Central memory CD8-positive, alpha-beta T cell (primary cell): ENCODE measurements around the gene TSPOAP1.
A peak's percentile ranks its signal among the peaks of the same experiment; 100 is the strongest.
"Not testable (repeated sequence)": the region's sequence is repeated elsewhere in the genome, so short reads cannot be mapped to it uniquely, and the experiment has no call there.

Experiments
- ATAC-seq: fragments of 150-1000 bp; cut with Tn5 transposase; replicated peaks from 2 replicates; pipeline ENCODE4 v1.10.0; 2022; ENCODE audit warnings: mild to moderate bottlenecking, moderate FRiP score, moderate number of reproducible peaks; ENCODE audit not compliant: poor library complexity, severe bottlenecking; ENCODE audit errors: extremely low read depth
- DNase-seq, 2 donors: peaks; one replicate each; pipeline ENCODE4 v3.0.0; 2021; ENCODE audit warnings: low spot score in 2 of 2
- H3K27ac Mint-ChIP-seq: one replicate; pipeline ENCODE4 v1.8.0; 2022; ENCODE audit warnings: low read depth, mild to moderate bottlenecking, moderate library complexity, mixed read lengths
- H3K27me3 Mint-ChIP-seq: one replicate; pipeline ENCODE4 v1.8.0; 2022; ENCODE audit warnings: mixed read lengths
- H3K36me3 Mint-ChIP-seq: one replicate; pipeline ENCODE4 v1.8.0; 2022; ENCODE audit warnings: mild to moderate bottlenecking, moderate library complexity, mixed read lengths; ENCODE audit not compliant: insufficient read depth
- H3K4me1 Mint-ChIP-seq: one replicate; pipeline ENCODE4 v1.8.0; 2022; ENCODE audit warnings: mixed read lengths
- H3K4me3 Mint-ChIP-seq: one replicate; pipeline ENCODE4 v1.8.0; 2022; ENCODE audit warnings: mild to moderate bottlenecking, moderate library complexity, mixed read lengths
- H3K9me3 Mint-ChIP-seq: one replicate; pipeline ENCODE4 v1.8.0; 2022; ENCODE audit warnings: mixed read lengths

TSPOAP1 gene

GRCh38 chr17:58341861-58342475 is 13.4 kb upstream of the TSPOAP1 start:
- H3K4me3 Mint-ChIP-seq: peak overlapping the region; percentile 69
- peaks cover 85% of the 10 kb centered on the region for H3K4me1 Mint-ChIP-seq
- H3K36me3 Mint-ChIP-seq: peaks cover 51% of the 10 kb centered on the region
- DNase-seq: no peak
- no peak for ATAC-seq
- H3K27ac Mint-ChIP-seq: peak overlapping the region; percentile 91
- no peaks in the 10 kb centered on the region for H3K27me3 Mint-ChIP-seq
- H3K9me3 Mint-ChIP-seq: no peaks in the 10 kb centered on the region

- Mint-ChIP-seq H3K4me1 (peaks cover 92% of the 10 kb centered on the region), H3K36me3 (peaks cover 51% of the 10 kb centered on the region), H3K4me3 (peak overlapping the region; percentile 69), H3K27ac (peak overlapping the region; percentile 91)
- DNase-seq, H3K9me3 Mint-ChIP-seq, H3K27me3 Mint-ChIP-seq, ATAC-seq: not testable (repeated sequence)
Observed at GRCh38 chr17:58341136-58341860, 12.7 kb upstream of the TSPOAP1 start.

DNA sequence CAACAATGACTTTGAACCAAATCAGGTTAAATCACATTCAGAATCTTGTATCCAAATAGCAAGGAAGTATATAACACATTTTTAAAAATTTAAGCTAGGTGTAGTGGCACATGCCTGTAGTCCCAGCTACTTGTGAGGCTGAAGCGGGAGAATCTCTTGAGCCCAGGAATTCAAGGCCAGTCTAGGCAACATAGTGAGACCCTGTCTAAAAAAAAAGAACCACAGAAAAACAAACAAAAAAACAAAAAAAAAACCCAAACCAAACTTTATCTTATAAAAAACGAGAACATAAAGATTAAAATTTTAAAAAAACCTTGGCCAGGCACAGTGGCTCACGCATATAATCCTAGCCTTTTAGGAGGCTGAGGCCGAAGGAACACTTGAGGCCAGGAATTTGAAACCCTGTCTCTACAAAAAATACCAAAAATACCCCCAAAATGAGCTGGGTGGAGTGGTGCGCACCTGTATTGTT is 11.8 kb upstream of the TSPOAP1 start:
- no peaks in the 10 kb centered on the region for H3K9me3 Mint-ChIP-seq
- H3K27me3 Mint-ChIP-seq: no peaks in the 10 kb centered on the region
- H3K27ac Mint-ChIP-seq: peak overlapping the region; percentile 91
- peaks cover 49% of the 10 kb centered on the region for H3K36me3 Mint-ChIP-seq
- no peak for ATAC-seq
- H3K4me1 Mint-ChIP-seq: peaks cover 93% of the 10 kb centered on the region
- peak overlapping the region; percentile 85 for H3K4me3 Mint-ChIP-seq
- DNase-seq: no peak

GRCh38 chr17:58339755-58340404 is 11.3 kb upstream of the TSPOAP1 start:
- Mint-ChIP-seq H3K27ac (peak overlapping the region; percentile 91), H3K4me1 (peaks cover 93% of the 10 kb centered on the region), H3K27me3 (no peaks in the 10 kb centered on the region), H3K36me3 (peaks cover 43% of the 10 kb centered on the region), H3K9me3 (no peaks in the 10 kb centered on the region), H3K4me3 (peak overlapping the region; percentile 85)
- ATAC-seq (no peak), DNase-seq (no peak)

DNA sequence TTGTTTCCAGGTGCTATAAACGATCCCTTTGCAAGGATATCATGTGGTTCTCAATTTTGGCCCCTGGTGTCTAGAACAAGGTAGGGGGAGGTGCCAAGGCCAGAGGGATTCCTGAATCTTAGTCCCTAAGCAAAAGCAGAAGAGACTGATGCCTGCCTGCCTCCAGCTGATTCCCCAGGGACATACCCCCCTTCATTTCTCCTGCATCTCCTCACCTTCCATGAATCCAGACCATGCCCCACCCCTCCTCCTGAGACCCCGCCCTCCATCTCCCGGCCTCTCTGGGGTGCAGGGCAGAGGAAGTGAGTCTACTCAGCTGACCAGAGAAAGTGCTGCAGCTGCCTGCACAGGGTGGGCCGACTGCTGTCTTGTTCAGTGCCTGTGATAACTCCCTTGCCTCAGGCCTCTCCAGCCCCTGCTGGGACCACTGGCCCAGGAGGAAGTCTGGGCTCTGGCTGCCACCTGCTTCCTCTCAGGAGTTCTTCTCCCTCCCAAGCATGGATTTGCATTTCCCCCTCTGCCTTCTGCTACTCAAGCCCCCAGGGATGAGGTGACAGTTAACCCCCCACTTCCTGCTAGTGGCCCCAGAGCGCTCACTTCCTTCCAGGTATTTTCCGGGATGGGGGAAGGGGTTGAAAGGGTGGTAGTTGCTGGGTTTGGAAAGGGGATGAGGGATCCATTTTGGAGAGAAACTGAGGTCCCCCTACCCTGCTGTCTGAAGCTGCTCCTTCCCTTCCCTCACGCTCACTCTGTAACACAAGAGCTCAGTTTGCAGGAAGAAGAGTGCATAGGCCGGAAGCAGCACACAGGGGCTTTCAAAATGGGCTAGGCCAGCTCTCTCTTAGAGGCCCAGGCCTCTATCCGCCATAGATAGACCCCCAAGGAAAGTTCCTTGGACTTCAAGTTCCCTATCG is 10.5 kb upstream of the TSPOAP1 start:
- H3K36me3 Mint-ChIP-seq: peaks cover 36% of the 10 kb centered on the region
- H3K4me1 Mint-ChIP-seq: peaks cover 93% of the 10 kb centered on the region
- H3K27ac Mint-ChIP-seq: peak overlapping the region; percentile 91
- peak overlapping the region; percentile 85 for H3K4me3 Mint-ChIP-seq
- no peak for ATAC-seq
- no peaks in the 10 kb centered on the region for H3K27me3 Mint-ChIP-seq
- no peaks in the 10 kb centered on the region for H3K9me3 Mint-ChIP-seq
- DNase-seq: no peak

DNA sequence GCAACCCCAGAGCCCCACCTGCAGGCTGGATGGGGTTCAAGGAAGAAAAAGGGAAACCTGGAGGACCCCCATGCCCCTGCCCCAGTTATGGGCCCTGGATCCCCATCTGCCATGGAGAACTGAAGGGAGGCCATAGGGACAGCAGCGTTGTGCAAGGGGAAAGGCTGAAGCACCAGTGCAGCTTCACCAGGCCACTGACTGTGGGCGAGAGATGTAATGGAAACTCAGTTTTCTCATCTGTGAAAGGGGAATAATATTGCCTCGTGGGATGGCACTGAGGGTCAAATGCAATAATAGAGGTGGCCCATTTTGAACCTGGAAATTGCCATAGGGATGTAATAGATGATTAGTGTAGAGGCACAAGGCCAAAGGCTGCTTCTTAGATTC is 9.9 kb upstream of the TSPOAP1 start:
- Mint-ChIP-seq H3K4me3 (peak overlapping the region; percentile 85), H3K9me3 (no peaks in the 10 kb centered on the region), H3K36me3 (peaks cover 34% of the 10 kb centered on the region), H3K27me3 (no peaks in the 10 kb centered on the region), H3K4me1 (peaks cover 93% of the 10 kb centered on the region), H3K27ac (peak overlapping the region; percentile 91)
- ATAC-seq (no peak), DNase-seq (no peak)

DNA sequence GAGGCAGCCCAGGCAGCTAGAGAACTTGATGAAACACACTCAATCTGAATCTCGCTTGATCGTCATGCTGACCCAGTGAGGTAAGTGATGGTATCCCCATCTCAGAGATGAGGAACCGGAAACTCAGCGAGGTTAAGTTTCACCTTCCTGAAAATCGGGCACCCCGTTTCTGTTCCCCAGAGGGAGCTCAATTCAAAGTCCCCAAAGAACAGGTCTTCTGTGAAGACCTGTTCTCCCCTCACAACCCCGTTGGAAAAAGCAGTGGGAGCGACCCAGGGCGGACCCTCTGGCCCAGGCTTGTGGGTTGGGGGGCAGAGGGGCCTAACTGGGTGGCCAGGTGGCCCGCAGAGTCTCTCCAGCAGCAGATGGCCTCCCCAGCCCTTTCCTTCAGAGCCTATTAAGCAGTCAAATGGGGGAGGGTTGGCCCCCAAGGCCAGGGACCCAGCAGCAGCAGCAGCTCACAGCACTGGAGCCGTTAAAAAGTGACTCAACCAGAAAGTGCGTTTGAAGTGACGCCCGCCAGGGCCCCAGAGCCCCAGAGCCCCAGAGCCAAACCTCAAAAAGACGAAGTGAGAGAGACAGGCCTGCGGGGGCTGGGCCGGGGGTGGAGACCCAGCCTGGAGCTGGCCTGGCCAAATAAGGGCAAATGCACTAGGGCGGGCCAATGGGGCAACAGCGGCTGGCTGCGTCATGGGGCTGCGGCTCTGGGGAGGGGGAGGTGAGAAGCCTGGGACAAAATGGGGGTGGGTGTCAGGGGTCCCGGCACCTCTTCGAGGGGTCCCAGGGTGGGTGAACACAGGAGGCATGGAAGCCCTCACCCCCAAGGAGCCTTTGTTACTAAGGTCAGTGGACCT is 9.2 kb upstream of the TSPOAP1 start:
- Mint-ChIP-seq H3K9me3 (no peaks in the 10 kb centered on the region), H3K4me3 (peak overlapping the region; percentile 85), H3K4me1 (peaks cover 92% of the 10 kb centered on the region), H3K27ac (peak overlapping the region; percentile 91), H3K36me3 (peaks cover 33% of the 10 kb centered on the region), H3K27me3 (no peaks in the 10 kb centered on the region)
- DNase-seq (peak; percentile 76 to 91), ATAC-seq (peak; percentile 76)

- DNase-seq (peak in 1 of 2 donors; percentile 48), ATAC-seq (peak; percentile 13)
- Mint-ChIP-seq H3K27ac (peak overlapping the region; percentile 91), H3K4me3 (peak overlapping the region; percentile 85), H3K9me3 (no peaks in the 10 kb centered on the region), H3K36me3 (peaks cover 38% of the 10 kb centered on the region), H3K27me3 (no peaks in the 10 kb centered on the region), H3K4me1 (peaks cover 90% of the 10 kb centered on the region)
Observed at GRCh38 chr17:58337210-58337599, 8.6 kb upstream of the TSPOAP1 start.

DNA sequence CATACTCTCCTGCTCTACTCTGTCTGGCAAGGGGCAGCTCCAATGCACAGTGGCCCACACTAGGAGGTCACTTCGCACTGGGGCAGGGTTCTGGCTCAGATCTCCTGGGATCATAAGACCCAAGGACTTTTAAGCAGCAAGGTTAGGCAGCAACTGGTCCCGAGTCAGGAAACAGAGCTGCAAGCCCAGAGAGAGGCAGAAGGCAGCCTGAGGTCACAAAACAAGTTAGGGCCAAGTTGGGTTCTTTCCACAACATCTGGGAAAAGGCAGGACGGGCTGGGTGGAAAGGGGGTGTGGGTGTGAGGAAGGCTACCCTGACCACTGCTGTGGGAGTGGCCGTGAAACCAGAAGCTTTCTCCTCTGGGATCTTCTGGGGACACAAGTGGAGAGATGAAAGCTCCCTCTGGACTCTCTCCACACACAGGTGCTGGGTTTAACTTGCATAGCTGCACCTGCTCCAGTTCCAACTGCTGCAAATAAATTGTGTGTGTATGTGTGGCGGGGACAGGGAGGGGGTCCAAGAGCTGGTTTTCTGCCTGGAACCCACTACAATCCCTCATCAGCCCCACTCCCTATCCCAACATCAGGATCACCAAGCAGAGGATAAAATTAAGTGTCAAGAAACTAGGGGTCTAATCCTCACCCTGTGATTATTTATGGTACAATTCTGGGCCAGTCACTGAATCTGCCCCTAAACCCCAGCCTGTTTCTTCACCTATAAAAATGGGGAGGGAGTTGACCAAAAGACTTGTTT is 8.0 kb upstream of the TSPOAP1 start:
- DNase-seq: no peak
- no peaks in the 10 kb centered on the region for H3K9me3 Mint-ChIP-seq
- ATAC-seq: no peak
- no peaks in the 10 kb centered on the region for H3K27me3 Mint-ChIP-seq
- H3K4me3 Mint-ChIP-seq: peak overlapping the region; percentile 85
- H3K36me3 Mint-ChIP-seq: peaks cover 43% of the 10 kb centered on the region
- H3K4me1 Mint-ChIP-seq: peaks cover 84% of the 10 kb centered on the region
- H3K27ac Mint-ChIP-seq: peak overlapping the region; percentile 91

- Mint-ChIP-seq H3K36me3 (peaks cover 48% of the 10 kb centered on the region), H3K27me3 (no peaks in the 10 kb centered on the region), H3K4me3 (peak overlapping the region; percentile 85), H3K27ac (peak overlapping the region; percentile 91), H3K9me3 (no peaks in the 10 kb centered on the region), H3K4me1 (peaks cover 82% of the 10 kb centered on the region)
- ATAC-seq: peak; percentile 31
- DNase-seq: peak; percentile 40 to 59
Observed at GRCh38 chr17:58335779-58336455, 7.3 kb upstream of the TSPOAP1 start.
